Stimulated activated CD8-positive, alpha-beta memory T cell treated with anti-CD3 and anti-CD28 coated beads, Interleukin-2, amount 100 ng/mL, for 48 hours (primary cell): ENCODE data around the gene ZNF346.
A peak's percentile ranks its signal among the peaks of the same experiment; 100 is the strongest.
"Not testable (repeated sequence)": the region's sequence is repeated elsewhere in the genome, so short reads cannot be mapped to it uniquely, and the experiment has no call there.

Source experiments
- DNase-seq, 2 donors: peaks; one replicate each; pipeline ENCODE4 v3.0.0-alpha.2; 2020; ENCODE audit warnings: low read depth in 2 of 2

ZNF346 gene, protein sequence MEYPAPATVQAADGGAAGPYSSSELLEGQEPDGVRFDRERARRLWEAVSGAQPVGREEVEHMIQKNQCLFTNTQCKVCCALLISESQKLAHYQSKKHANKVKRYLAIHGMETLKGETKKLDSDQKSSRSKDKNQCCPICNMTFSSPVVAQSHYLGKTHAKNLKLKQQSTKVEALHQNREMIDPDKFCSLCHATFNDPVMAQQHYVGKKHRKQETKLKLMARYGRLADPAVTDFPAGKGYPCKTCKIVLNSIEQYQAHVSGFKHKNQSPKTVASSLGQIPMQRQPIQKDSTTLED

DNA sequence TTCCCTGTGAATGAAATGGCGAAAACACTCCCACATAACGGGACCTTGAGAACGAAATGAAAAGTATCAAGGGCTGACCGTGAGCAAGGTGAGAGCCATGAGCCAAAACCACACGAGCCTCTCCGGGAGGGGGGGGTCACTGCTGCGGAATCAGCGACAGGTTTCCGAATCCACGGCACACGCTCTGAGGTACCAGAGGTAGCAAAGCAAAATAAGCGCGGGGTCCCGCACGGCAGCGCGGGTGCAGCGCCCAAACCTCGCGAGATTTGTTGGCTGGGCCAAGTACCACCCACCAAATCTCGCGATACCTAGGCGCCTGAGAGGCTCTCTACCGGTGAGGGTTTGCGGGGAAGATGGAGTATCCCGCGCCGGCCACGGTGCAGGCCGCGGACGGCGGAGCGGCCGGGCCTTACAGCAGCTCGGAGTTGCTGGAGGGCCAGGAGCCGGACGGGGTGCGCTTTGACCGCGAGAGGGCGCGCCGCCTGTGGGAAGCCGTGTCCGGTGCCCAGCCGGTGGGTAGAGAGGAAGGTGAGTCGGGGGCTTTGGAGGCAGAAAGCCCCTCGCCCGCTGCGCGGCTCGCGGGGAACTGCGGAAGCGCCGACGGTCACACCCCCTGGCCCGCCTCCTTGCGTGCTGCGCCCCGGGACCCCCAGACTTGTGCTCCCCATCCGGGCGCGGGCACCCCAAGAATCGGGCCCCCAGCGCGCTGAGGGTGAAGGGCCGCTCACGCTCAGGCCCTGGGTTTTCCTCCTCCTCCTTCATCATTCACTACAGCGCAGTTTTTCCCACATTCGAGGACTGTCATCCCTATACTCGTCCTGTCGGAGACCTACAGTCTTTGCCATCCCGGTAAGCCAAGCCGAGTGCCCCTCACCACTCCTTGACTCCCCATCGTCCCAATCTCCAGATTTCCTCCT, at the start of gene ZNF346:
Gene ZNF346 (plus strand): TSS at position 311 of the 917 bp plus-strand sequence. CDS start 43 bp downstream, at position 354.
- peak; percentile 83 to 87 for DNase-seq

DNA sequence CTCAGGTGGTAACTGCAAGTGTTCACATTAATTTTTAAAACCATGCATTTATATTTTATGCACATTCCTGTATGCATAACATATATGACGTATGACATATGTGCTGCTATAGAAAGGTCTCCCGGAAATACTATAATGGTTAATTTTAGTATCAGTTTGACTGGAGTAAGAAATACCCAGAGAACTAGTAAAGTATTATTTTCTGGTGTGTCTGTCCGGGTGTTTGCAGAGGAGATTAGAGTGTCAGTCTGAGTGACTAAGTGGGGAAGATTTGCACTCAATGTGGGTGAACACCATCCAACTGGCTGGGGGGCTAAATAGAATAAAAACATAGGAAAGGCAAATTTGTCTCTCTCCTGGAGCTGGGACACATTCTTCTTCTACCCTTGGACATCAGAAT, 42.8 kb upstream of the ZNF346 start:
- DNase-seq = no peak

GRCh38 chr5:176980818-176981217, 41.7 kb upstream of the ZNF346 start:
- no peak for DNase-seq

DNA sequence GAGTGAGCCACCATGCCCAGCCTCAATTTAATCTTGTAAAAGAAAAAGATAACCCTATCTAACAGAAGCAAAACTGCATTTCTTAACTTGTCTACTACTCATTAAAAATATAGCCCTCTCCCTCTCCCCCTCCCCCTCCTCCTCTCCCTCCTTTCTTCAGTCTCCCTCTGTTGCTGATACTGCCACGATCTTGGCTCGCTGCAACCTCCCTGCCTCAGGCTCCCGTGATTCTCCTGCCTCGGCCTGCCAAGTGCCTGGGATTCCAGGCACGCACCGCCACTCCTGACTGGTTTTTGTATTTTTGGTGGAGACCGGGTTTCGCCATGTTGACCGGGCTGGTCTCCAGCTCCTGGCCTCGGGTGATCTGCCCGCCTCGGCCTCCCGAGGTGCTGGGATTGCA, 39.4 kb upstream of the ZNF346 start:
- DNase-seq = not testable (repeated sequence)

- DNase-seq = not testable (repeated sequence)
Observed at GRCh38 chr5:176983593-176983992, 38.9 kb upstream of the ZNF346 start.

DNA sequence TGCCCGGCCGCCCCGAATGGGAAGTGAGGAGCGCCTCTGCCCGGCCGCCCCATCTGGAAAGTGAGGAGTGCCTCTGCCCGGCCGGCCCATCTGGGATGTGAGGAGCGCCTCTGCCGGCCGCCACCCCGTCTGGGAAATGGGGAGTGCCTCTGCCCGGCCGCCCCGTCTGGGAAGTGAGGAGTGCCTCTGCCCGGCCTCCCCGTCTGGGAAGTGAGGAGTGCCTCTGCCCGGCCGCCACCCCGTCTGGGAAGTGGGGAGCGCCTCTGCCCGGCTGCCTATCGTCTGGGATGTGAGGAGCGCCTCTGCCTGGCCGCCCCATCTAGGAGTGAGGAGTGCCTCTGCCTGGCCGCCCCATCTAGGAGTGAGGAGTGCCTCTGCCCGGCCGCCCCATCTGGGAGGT, 38.3 kb upstream of the ZNF346 start:
- not testable (repeated sequence) for DNase-seq

GRCh38 chr5:176985516-176985915, 37.0 kb upstream of the ZNF346 start:
- no peak for DNase-seq

GRCh38 chr5:176986280-176986679, 36.2 kb upstream of the ZNF346 start:
- DNase-seq = no peak

DNA sequence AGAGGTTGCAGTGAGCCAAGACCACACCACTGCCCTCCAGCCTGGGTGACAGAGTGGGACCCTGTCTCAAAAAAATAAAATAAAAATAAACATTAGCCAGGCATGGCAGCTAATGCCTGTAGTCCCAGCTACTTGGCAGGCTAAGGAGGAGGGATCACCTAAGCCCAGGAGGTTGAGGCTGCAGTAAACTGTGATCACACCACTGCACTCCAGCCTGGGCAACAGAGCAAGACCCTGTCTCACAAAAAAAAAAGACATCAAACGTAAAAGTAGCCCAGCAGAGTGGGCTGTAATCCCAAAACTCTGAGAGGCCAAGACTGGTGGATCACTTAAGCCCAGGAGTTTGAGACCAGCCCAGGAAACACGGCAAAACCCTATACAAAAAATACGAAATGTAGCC, 34.9 kb upstream of the ZNF346 start:
- DNase-seq = no peak

- not testable (repeated sequence) for DNase-seq
Observed at GRCh38 chr5:176993081-176993480, 29.4 kb upstream of the ZNF346 start.

GRCh38 chr5:176994460-176995121, 27.9 kb upstream of the ZNF346 start:
- no peak for DNase-seq

DNA sequence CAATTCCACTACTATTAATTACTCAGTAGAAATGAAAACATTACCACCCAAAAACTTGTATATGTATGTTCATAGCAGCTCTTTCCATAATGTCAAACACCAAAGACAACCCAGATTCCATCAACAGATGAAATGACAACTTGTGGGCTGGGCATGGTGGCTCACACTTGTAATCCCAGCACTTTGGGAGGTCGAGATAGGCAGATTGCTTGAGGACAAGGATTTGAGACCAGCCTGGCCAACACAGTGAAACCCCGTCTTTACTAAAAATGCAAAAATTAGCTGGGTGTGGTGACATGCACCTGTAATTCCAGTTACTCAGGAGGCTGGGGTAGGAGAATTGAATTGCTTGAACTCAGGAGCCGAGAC, 27.4 kb upstream of the ZNF346 start:
- DNase-seq = no peak

GRCh38 chr5:176995896-176996767, 26.4 kb upstream of the ZNF346 start:
- no peak for DNase-seq

DNA sequence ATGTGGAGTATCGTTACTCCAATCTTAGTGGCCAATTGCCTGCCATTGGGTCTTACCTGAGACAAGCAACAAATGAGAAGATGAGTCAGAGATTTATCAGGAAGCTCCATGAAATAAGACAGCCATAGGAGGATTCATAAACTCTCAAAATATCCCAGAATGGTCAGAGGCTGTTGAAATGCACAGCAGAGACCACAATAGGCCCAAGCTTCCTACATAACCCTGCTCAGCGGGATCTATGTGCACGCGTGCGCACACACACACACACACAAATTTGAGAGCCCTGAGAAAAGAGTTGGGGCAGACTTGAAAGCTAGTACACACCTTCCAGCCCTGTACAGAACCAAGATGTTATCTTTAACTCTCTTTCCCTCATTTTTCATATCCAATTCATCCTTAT, 25.7 kb upstream of the ZNF346 start:
- DNase-seq = no peak

DNA sequence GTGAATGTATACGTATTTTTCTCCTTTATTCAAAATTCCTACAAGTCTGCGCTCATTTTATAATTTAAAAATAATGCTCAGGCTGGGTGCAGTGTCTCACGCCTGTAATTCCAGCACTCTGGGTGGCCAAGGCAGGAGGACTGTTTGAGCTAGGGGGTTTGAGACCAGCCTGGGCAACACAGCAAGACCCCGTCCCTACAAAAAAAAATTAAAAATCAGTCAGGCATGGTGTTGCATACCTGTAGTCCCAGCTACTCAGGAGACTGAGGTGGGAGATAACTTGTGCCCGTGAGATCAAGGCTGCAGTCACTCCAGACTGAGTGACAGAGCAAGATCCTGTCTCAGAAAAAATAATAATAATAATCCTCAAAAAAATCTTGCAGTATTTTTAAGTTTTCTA, 23.7 kb upstream of the ZNF346 start:
- DNase-seq = no peak

DNA sequence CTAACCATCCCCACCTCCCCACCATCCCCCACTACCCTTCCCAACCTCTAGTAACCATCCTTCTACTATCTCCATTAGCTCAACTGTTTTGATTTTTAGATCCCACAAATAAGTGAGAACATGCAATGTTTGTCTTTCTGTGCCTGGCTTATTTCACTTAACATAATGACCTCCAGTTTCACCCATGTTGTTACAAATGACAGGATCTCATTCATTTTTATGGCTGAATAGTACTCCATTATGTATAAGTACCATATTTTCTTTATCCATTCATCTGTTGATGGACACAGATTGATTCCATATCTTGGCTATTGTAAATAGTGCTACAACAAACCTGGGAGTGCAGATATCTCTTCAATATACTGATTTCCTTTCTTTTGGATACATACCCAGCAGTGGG, 23.0 kb upstream of the ZNF346 start:
- DNase-seq = not testable (repeated sequence)

- DNase-seq = no peak
Observed at GRCh38 chr5:177003649-177004048, 18.8 kb upstream of the ZNF346 start.

GRCh38 chr5:177004961-177005360, 17.5 kb upstream of the ZNF346 start:
- DNase-seq = no peak

GRCh38 chr5:177005619-177006264, 16.8 kb upstream of the ZNF346 start:
- peak; percentile 40 to 55 for DNase-seq

DNA sequence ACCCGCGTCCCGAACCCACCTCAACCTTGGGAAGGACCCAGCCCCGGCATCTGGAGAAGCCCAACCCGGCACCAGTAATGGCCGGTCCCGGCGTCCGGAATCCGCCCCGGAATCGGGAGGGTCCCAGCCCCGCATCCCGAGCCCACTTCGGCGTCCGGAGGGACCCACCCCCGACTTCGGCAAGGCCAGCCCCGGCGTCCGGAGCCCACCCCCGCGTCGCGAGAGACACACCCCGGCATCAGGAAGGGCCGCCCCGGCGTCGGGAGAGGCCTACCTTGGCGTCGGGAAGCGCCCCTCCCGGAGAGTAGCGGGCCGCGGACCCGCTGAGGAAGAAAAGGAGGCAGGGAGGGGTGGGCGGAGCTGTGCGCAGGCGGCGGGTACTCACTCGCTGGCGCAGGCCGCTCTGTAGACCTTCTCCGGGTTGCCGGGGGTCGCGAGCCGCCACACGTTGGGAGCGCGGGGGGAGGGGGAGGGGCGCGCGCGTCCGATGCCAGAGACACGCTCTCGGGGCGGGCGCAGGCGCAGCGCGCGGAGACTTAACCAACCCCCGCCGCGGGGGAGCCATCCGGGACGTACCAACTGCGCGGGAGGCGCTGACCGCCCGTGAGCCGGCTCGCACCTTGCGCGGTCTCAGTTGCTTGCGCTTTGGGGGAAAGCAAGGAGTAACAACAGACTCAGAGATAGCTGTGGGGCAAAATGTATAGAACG, 16.1 kb upstream of the ZNF346 start, which contains the start of gene UIMC1:
Gene UIMC1 (minus strand): TSS at position 515 of the 708 bp plus-strand sequence. CDS start 24,164 bp downstream, outside the sequence.
- peak; percentile 87 to 89 for DNase-seq
